Trophoblast cell (in vitro differentiated cells and primary cell): ENCODE data around the gene TTLL12.

Experiments
- DNase-seq, 2 donors: peaks; one replicate each; pipeline ENCODE4 v3.0.0-alpha.2; 2016
- H2AFZ ChIP-seq: 2 replicates; pipeline ENCODE4 v1.6.1; 2013; ENCODE audit warnings: low read length, moderate library complexity, mild to moderate bottlenecking; ENCODE audit not compliant: insufficient read depth, poor library complexity
- H2AK5ac ChIP-seq: 2 replicates; pipeline ENCODE4 v1.6.1; 2013; ENCODE audit warnings: mild to moderate bottlenecking, low read length
- H2BK120ac ChIP-seq: 2 replicates; pipeline ENCODE4 v1.6.1; 2013; ENCODE audit warnings: low read length, mild to moderate bottlenecking, moderate library complexity; ENCODE audit not compliant: insufficient read depth, poor library complexity
- H2BK12ac ChIP-seq: 2 replicates; pipeline ENCODE4 v1.6.1; 2013; ENCODE audit warnings: mild to moderate bottlenecking, low read length, moderate library complexity
- H2BK5ac ChIP-seq: 2 replicates; pipeline ENCODE4 v1.6.1; 2013; ENCODE audit warnings: low read length, low read depth, moderate library complexity, mild to moderate bottlenecking; ENCODE audit not compliant: poor library complexity
- H3K14ac ChIP-seq: 2 replicates; pipeline ENCODE4 v1.6.1; 2013; ENCODE audit warnings: mild to moderate bottlenecking, low read length
- H3K18ac ChIP-seq: 2 replicates; pipeline ENCODE4 v1.6.1; 2013; ENCODE audit warnings: mild to moderate bottlenecking, low read length
- H3K23ac ChIP-seq: 2 replicates; pipeline ENCODE4 v1.6.1; 2013; ENCODE audit warnings: low read length
- H3K27ac ChIP-seq: 2 replicates; pipeline ENCODE4 v1.5.1; 2013; ENCODE audit warnings: low read depth, mild to moderate bottlenecking, inconsistent platforms, low read length, moderate library complexity
- H3K27me3 ChIP-seq: 2 replicates; pipeline ENCODE4 v1.6.1; 2013; ENCODE audit warnings: inconsistent platforms, mild to moderate bottlenecking, low read length, moderate library complexity; ENCODE audit not compliant: insufficient read depth
- H3K36me3 ChIP-seq, 2 experiments: 1 replicate in 1 of 2; 2 replicates in 1 of 2; pipeline ENCODE4 v1.6.1; 2013; ENCODE audit warnings: low read length in 2 of 2, mild to moderate bottlenecking in 2 of 2, moderate library complexity in 1 of 2; ENCODE audit not compliant: insufficient read depth in 2 of 2, control insufficient read depth in 1 of 2
- H3K4ac ChIP-seq: 2 replicates; pipeline ENCODE4 v1.6.1; 2013; ENCODE audit warnings: low read depth, mild to moderate bottlenecking, low read length, moderate library complexity
- H3K4me1 ChIP-seq, 2 experiments: 1 replicate in 1 of 2; 2 replicates in 1 of 2; pipeline ENCODE4 v1.6.1; 2013; ENCODE audit warnings: low read length in 2 of 2, mild to moderate bottlenecking in 2 of 2, moderate library complexity in 1 of 2; ENCODE audit not compliant: insufficient read depth in 2 of 2, control insufficient read depth in 1 of 2
- H3K4me2 ChIP-seq: 2 replicates; pipeline ENCODE4 v1.6.1; 2013; ENCODE audit warnings: inconsistent platforms, mild to moderate bottlenecking, low read length, moderate library complexity
- H3K4me3 ChIP-seq: 2 replicates; pipeline ENCODE4 v1.5.1; 2013; ENCODE audit warnings: mild to moderate bottlenecking, low read depth, low read length, inconsistent platforms
- H3K79me1 ChIP-seq: one replicate; pipeline ENCODE4 v1.6.1; 2013; ENCODE audit warnings: low read length
- H3K79me2 ChIP-seq: 2 replicates; pipeline ENCODE4 v1.6.1; 2013; ENCODE audit warnings: low read length, mild to moderate bottlenecking; ENCODE audit not compliant: control insufficient read depth, insufficient read depth, poor library complexity
- H3K9ac ChIP-seq: 2 replicates; pipeline ENCODE4 v1.6.1; 2013; ENCODE audit warnings: mild to moderate bottlenecking, low read length
- H3K9me3 ChIP-seq: 2 replicates; pipeline ENCODE4 v1.6.1; 2013; ENCODE audit warnings: low read depth, mild to moderate bottlenecking, control low read depth, inconsistent platforms, low read length; ENCODE audit not compliant: insufficient read depth
- H4K12ac ChIP-seq: 2 replicates; pipeline ENCODE4 v1.6.1; 2013; ENCODE audit warnings: low read depth, mild to moderate bottlenecking, low read length, moderate library complexity
- H4K8ac ChIP-seq: 2 replicates; pipeline ENCODE4 v1.6.1; 2013; ENCODE audit warnings: low read depth, mild to moderate bottlenecking, low read length, moderate library complexity
- H4K91ac ChIP-seq: one replicate; pipeline ENCODE4 v1.6.1; 2013; ENCODE audit warnings: low read depth, mild to moderate bottlenecking, low read length, moderate library complexity
- WGBS: extraction: QIAGEN DNeasy Blood & Tissue Kit; methylation state at CpG from one replicate; pipeline ENCODE4 v1.1.7; 2013; ENCODE audit warnings: missing lambda C conversion rate; ENCODE audit not compliant: insufficient read length, insufficient coverage; ENCODE audit errors: extremely low coverage; 5-methylcytosine and 5-hydroxymethylcytosine counted together

Gene TTLL12

GRCh38 chr22:43228863-43229262, 41.9 kb upstream of the TTLL12 start:
- Histone ChIP-seq H3K27ac (no peak overlapping the region), H3K4ac (no peak overlapping the region), H3K36me3 (no peaks in the 10 kb centered on the region), H2BK120ac (no peak overlapping the region), H3K23ac (no peak overlapping the region), H2BK5ac (no peak overlapping the region), H3K14ac (no peak overlapping the region), H3K18ac (no peak overlapping the region), H3K27me3 (no peaks in the 10 kb centered on the region), H3K4me2 (no peak overlapping the region), H2AK5ac (no peak overlapping the region), H3K9ac (no peak overlapping the region), H4K8ac (no peak overlapping the region), H3K4me1 (peaks cover 0 to 2% of the 10 kb centered on the region in 2 experiments), H4K91ac (no peak overlapping the region), H2BK12ac (no peak overlapping the region), H4K12ac (no peak overlapping the region), H3K9me3 (peaks cover 2% of the 10 kb centered on the region), H3K4me3 (no peak overlapping the region), H3K79me1 (no peaks in the 10 kb centered on the region), H3K79me2 (no peaks in the 10 kb centered on the region), H2AFZ (no peak overlapping the region)
- DNase-seq, result no peak
- no CpG with 5 or more reads among the region's 19 CpGs for WGBS

GRCh38 chr22:43228330-43228729, 41.4 kb upstream of the TTLL12 start:
- Histone ChIP-seq H4K91ac (no peak overlapping the region), H3K4me3 (no peak overlapping the region), H3K18ac (no peak overlapping the region), H3K36me3 (no peaks in the 10 kb centered on the region), H3K23ac (no peak overlapping the region), H3K14ac (no peak overlapping the region), H3K4me2 (no peak overlapping the region), H2BK120ac (no peak overlapping the region), H2AK5ac (no peak overlapping the region), H2BK12ac (no peak overlapping the region), H4K12ac (no peak overlapping the region), H3K79me2 (no peaks in the 10 kb centered on the region), H3K27me3 (no peaks in the 10 kb centered on the region), H3K4me1 (peaks cover 0 to 2% of the 10 kb centered on the region in 2 experiments), H3K9ac (no peak overlapping the region), H3K27ac (no peak overlapping the region), H2BK5ac (no peak overlapping the region), H3K9me3 (peaks cover 2% of the 10 kb centered on the region), H3K79me1 (no peaks in the 10 kb centered on the region), H4K8ac (no peak overlapping the region), H2AFZ (no peak overlapping the region), H3K4ac (no peak overlapping the region)
- no peak for DNase-seq
- no CpG with 5 or more reads among the region's 8 CpGs for WGBS

- H3K14ac ChIP-seq, result no peak overlapping the region
- H2BK120ac ChIP-seq, result no peak overlapping the region
- DNase-seq, result no peak
- H3K9ac ChIP-seq, result no peak overlapping the region
- no peak overlapping the region for H3K27ac ChIP-seq
- no peaks in the 10 kb centered on the region for H3K36me3 ChIP-seq
- no peak overlapping the region for H3K4me2 ChIP-seq
- H2BK5ac ChIP-seq, result no peak overlapping the region
- H3K4me3 ChIP-seq, result no peak overlapping the region
- no peak overlapping the region for H3K23ac ChIP-seq
- H4K91ac ChIP-seq, result no peak overlapping the region
- H4K12ac ChIP-seq, result no peak overlapping the region
- no peak overlapping the region for H2AFZ ChIP-seq
- H2BK12ac ChIP-seq, result no peak overlapping the region
- H4K8ac ChIP-seq, result no peak overlapping the region
- no CpG with 5 or more reads among the region's 17 CpGs for WGBS
- H3K9me3 ChIP-seq, result peaks cover 2% of the 10 kb centered on the region
- peaks cover 0 to 2% of the 10 kb centered on the region in 2 experiments for H3K4me1 ChIP-seq
- H3K79me2 ChIP-seq, result no peaks in the 10 kb centered on the region
- no peaks in the 10 kb centered on the region for H3K79me1 ChIP-seq
- no peak overlapping the region for H2AK5ac ChIP-seq
- no peaks in the 10 kb centered on the region for H3K27me3 ChIP-seq
- H3K18ac ChIP-seq, result no peak overlapping the region
- no peak overlapping the region for H3K4ac ChIP-seq
Measured at GRCh38 chr22:43227239-43227630, 40.3 kb upstream of the TTLL12 start.

GRCh38 chr22:43226377-43227238, 39.7 kb upstream of the TTLL12 start:
- Histone ChIP-seq H2AFZ (no peak overlapping the region), H4K12ac (no peak overlapping the region), H3K79me1 (no peaks in the 10 kb centered on the region), H3K18ac (no peak overlapping the region), H3K36me3 (no peaks in the 10 kb centered on the region), H3K27me3 (no peaks in the 10 kb centered on the region), H3K9ac (no peak overlapping the region), H3K27ac (no peak overlapping the region), H3K9me3 (peaks cover 2% of the 10 kb centered on the region), H2AK5ac (no peak overlapping the region), H2BK120ac (no peak overlapping the region), H2BK5ac (no peak overlapping the region), H3K4me1 (peaks cover 0 to 2% of the 10 kb centered on the region in 2 experiments), H3K4me3 (no peak overlapping the region), H4K8ac (no peak overlapping the region), H3K4ac (no peak overlapping the region), H3K14ac (no peak overlapping the region), H3K79me2 (no peaks in the 10 kb centered on the region), H3K23ac (no peak overlapping the region), H2BK12ac (no peak overlapping the region), H3K4me2 (no peak overlapping the region), H4K91ac (no peak overlapping the region)
- DNase-seq, result no peak
- WGBS, result no CpG with 5 or more reads among the region's 19 CpGs
